HepG2 (cell line): Measurements from ENCODE around the gene PANK3. TPM values are rescaled to one million over a fixed set of nuclear protein-coding genes. Genes with fewer than 3 reads are reported as not detected.

Experiments used
- ADNP ChIP-seq: sonication (generic); formaldehyde crosslinking; IDR thresholded peaks from 2 replicates; pipeline ENCODE4 v1.4.0; 2020; ENCODE audit warnings: missing genetic modification reagents
- ATF7 ChIP-seq, 2 experiments: fragments of 450-650 bp in 1 of 2; sonication (generic) in 1 of 2; formaldehyde crosslinking in 1 of 2; IDR thresholded peaks; 2 replicates each; pipeline versions ENCODE4 v1.4.0 to v1.6.1; 2016 to 2020; ENCODE audit warnings: antibody characterized with exemption in 1 of 2, mild to moderate bottlenecking in 1 of 2, missing genetic modification reagents in 1 of 2
- BCL3 ChIP-seq: sonication (generic); formaldehyde crosslinking; IDR thresholded peaks from 2 replicates; pipeline ENCODE4 v1.5.1; 2020; ENCODE audit warnings: mild to moderate bottlenecking, missing genetic modification reagents, moderate library complexity
- CEBPB ChIP-seq: IDR thresholded peaks from 2 replicates; pipeline ENCODE4 v1.6.1; 2011; ENCODE audit warnings: low read depth, low read length, improper control_type of control experiment, borderline replicate concordance
- CREM ChIP-seq, 2 experiments: sonication (generic) in 1 of 2; formaldehyde crosslinking in 1 of 2; IDR thresholded peaks; 2 replicates each; pipeline versions ENCODE4 v1.4.0 to v1.6.1; 2016 to 2020; ENCODE audit warnings: antibody characterized with exemption in 1 of 2, mild to moderate bottlenecking in 1 of 2, missing genetic modification reagents in 1 of 2
- FOSL2 ChIP-seq: sonication (generic); formaldehyde crosslinking; IDR thresholded peaks from 2 replicates; pipeline ENCODE4 v1.4.0; 2020; ENCODE audit warnings: missing genetic modification reagents
- ISL2 ChIP-seq: sonication (generic); formaldehyde crosslinking; IDR thresholded peaks from 2 replicates; pipeline ENCODE4 v1.5.0; 2020; ENCODE audit warnings: missing genetic modification reagents
- SKI ChIP-seq: fragments of 450-650 bp; IDR thresholded peaks from one replicate; pipeline ENCODE4 v1.6.1; 2018; ENCODE audit warnings: mild to moderate bottlenecking; ENCODE audit not compliant: partially characterized antibody
- SMARCE1 ChIP-seq: fragments of 450-650 bp; IDR thresholded peaks from 2 replicates; pipeline ENCODE4 v1.6.1; 2017; ENCODE audit warnings: borderline replicate concordance
- THAP9 ChIP-seq: sonication (generic); formaldehyde crosslinking; IDR thresholded peaks from 2 replicates; pipeline ENCODE4; 2020; ENCODE audit warnings: missing genetic modification reagents, mild to moderate bottlenecking, borderline replicate concordance
- XRCC5 ChIP-seq: fragments of 200-400 bp; formaldehyde crosslinking; optimal IDR thresholded peaks from 2 replicates; pipeline ENCODE3; 2017; ENCODE audit warnings: mild to moderate bottlenecking, low read length
- ZFP91 ChIP-seq: sonication (generic); formaldehyde crosslinking; IDR thresholded peaks from 2 replicates; pipeline ENCODE4 v1.9.0; 2022; ENCODE audit warnings: missing genetic modification reagents, mild to moderate bottlenecking, borderline replicate concordance
- ZKSCAN1 ChIP-seq: fragments of 150-350 bp; IDR thresholded peaks from 2 replicates; pipeline ENCODE4 v1.6.1; 2014; ENCODE audit warnings: low read length
- ZNF281 ChIP-seq: sonication (generic); formaldehyde crosslinking; IDR thresholded peaks from 2 replicates; pipeline ENCODE4 v1.4.0; 2020; ENCODE audit warnings: missing genetic modification reagents, borderline replicate concordance
- ZNF34 ChIP-seq: sonication (generic); formaldehyde crosslinking; IDR thresholded peaks from 2 replicates; pipeline ENCODE4 v1.4.0; 2020; ENCODE audit warnings: mild to moderate bottlenecking, missing genetic modification reagents, borderline replicate concordance
- ZNF879 ChIP-seq: sonication (generic); formaldehyde crosslinking; IDR thresholded peaks from 2 replicates; pipeline ENCODE4 v1.8.1; 2023; ENCODE audit warnings: missing genetic modification reagents
- polyA plus RNA-seq, 8 experiments: library from polyadenylated mRNA; depleted of rRNA in 3 of 8; stranded (reverse) in 7 of 8; unstranded in 1 of 8; fragments of >200 nt; fragmentation: Illumina TruSeq in 4 of 8; extraction: Trizol in 4 of 8; gene quantifications; 2 replicates each; pipeline versions ENCODE4 v1.2.1 to v1.2.3, GENCODE V29; 2011 to 2016; ENCODE audit warnings: low read depth in 4 of 8, missing spikeins in 1 of 8, mixed read lengths in 1 of 8; ENCODE audit not compliant: insufficient read depth in 1 of 8
- total RNA-seq, 5 experiments: library from RNA; depleted of rRNA; stranded (reverse); fragments of >200 nt; fragmentation: Illumina TruSeq; extraction: Trizol; gene quantifications; 2 replicates each; pipeline ENCODE4 v1.2.3, GENCODE V29; 2016; ENCODE audit warnings: low read depth in 1 of 5
- TF ChIP-seq, protein P1 (sequence below): sonication (generic); formaldehyde crosslinking; IDR thresholded peaks from 2 replicates; pipeline ENCODE4 v1.4.0; 2020; ENCODE audit warnings: missing genetic modification reagents
- TF ChIP-seq, protein P2 (sequence below): sonication (generic); formaldehyde crosslinking; IDR thresholded peaks from 2 replicates; pipeline ENCODE4 v1.4.0; 2020; ENCODE audit warnings: missing genetic modification reagents

Gene PANK3
- total and polyA plus RNA-seq, 2 of the 13 experiments (the other 11 are each of a cell fraction or from before 2014, with no cell fraction given) = 26.9 to 69.5 TPM

DNA sequence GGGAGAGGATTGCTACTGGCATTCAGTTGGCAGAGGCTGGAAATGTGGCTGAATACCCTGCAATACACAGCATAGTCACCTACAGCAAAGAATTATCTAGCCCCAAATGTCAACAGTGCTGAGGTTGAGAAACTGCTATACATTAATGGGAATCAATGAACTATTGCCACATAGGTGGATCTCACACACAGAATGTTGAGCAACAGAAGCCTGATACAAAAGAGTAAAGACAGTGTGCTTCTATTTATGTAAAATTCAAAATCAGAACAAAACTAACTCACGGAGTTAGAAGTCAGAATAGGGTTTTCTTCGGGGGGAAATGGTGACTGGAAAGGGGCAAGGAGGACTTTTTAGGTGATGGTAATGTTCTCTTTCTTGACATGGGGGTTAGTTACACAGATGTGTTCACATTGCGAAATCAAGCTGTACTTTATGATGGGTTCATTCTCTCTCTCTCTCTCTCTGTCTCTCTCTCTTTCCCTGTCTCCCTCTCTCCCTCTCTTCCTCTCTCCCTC, 45.7 kb upstream of the PANK3 start (continued):
- TF ChIP-seq, protein P1, sequence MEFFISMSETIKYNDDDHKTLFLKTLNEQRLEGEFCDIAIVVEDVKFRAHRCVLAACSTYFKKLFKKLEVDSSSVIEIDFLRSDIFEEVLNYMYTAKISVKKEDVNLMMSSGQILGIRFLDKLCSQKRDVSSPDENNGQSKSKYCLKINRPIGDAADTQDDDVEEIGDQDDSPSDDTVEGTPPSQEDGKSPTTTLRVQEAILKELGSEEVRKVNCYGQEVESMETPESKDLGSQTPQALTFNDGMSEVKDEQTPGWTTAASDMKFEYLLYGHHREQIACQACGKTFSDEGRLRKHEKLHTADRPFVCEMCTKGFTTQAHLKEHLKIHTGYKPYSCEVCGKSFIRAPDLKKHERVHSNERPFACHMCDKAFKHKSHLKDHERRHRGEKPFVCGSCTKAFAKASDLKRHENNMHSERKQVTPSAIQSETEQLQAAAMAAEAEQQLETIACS (CRISPR knock-in tag) = no peak
- TF ChIP-seq BCL3 (CRISPR knock-in tag) = 0 out of 2 replicates have a peak, but pooled peaks have one; percentile 33
- TF ChIP-seq ISL2 = peak; percentile 90
- no peak for TF ChIP-seq ZNF879 (CRISPR knock-in tag)
- peak; percentile 73 for TF ChIP-seq CREM (IDR thresholded peaks at IDR 0.05)
- no peak for TF ChIP-seq CREM (CRISPR knock-in tag; IDR thresholded peaks at IDR 0.05)
- TF ChIP-seq, protein P2, sequence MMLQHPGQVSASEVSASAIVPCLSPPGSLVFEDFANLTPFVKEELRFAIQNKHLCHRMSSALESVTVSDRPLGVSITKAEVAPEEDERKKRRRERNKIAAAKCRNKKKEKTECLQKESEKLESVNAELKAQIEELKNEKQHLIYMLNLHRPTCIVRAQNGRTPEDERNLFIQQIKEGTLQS (CRISPR knock-in tag) = 0 out of 2 replicates have a peak, but pooled peaks have one; percentile 22
- TF ChIP-seq CEBPB = peak; percentile 99
- TF ChIP-seq THAP9 = no peak
- peak; percentile 58; the same call in 1 of the 2 replicates for TF ChIP-seq ZNF281 (CRISPR knock-in tag)
- TF ChIP-seq ZKSCAN1 = no peak
- 0 out of 2 replicates have a peak, but pooled peaks have one; percentile 36 for TF ChIP-seq ATF7 (IDR thresholded peaks at IDR 0.05)
- no peak; the same call in 1 of the 2 replicates for TF ChIP-seq ATF7 (CRISPR knock-in tag; IDR thresholded peaks at IDR 0.05)
- TF ChIP-seq ZFP91 (CRISPR knock-in tag) = no peak
- no peak for TF ChIP-seq SMARCE1
- TF ChIP-seq FOSL2 (CRISPR knock-in tag) = peak; percentile 70
- peak; percentile 89; the same call in 1 of the 2 replicates for TF ChIP-seq ZNF34 (CRISPR knock-in tag)
- TF ChIP-seq SKI = peak; percentile 49
- TF ChIP-seq XRCC5 = no peak
- peak; percentile 29; the same call in 1 of the 2 replicates for TF ChIP-seq ADNP (CRISPR knock-in tag)
